Nephron (organoid): ENCODE data around the gene THADA.
A peak's percentile ranks its signal among the peaks of the same experiment; 100 is the strongest.

Experiments used
- H3K27ac Mint-ChIP-seq, 3 experiments: 2 replicates each; pipeline ENCODE4 v1.8.0; 2020; ENCODE audit warnings: mixed read lengths in 3 of 3, mild to moderate bottlenecking in 2 of 3, moderate library complexity in 1 of 3
- H3K27me3 Mint-ChIP-seq: 2 replicates; pipeline ENCODE4 v1.8.0; 2021; ENCODE audit warnings: low read depth, mild to moderate bottlenecking, moderate library complexity, mixed read lengths
- H3K36me3 Mint-ChIP-seq: 2 replicates; pipeline ENCODE4 v1.8.0; 2020; ENCODE audit warnings: low read depth, mixed read lengths
- H3K4me1 Mint-ChIP-seq: 2 replicates; pipeline ENCODE4 v1.8.0; 2020; ENCODE audit warnings: mixed read lengths
- H3K4me3 Mint-ChIP-seq, 3 experiments: 2 replicates each; pipeline ENCODE4 v1.8.0; 2020; ENCODE audit warnings: mild to moderate bottlenecking in 3 of 3, mixed read lengths in 3 of 3, moderate library complexity in 2 of 3
- H3K9me3 Mint-ChIP-seq: 2 replicates; pipeline ENCODE4 v1.8.0; 2020; ENCODE audit warnings: mixed read lengths
- TF ChIP-seq, protein P1 (sequence below), 3 experiments: fragments of 200-600 bp; sonication (generic); IDR thresholded peaks; one replicate each; pipeline ENCODE4 v1.5.0; 2021; ENCODE audit warnings: antibody characterized with exemption in 3 of 3; ENCODE audit not compliant: unreplicated experiment in 3 of 3

THADA gene

DNA sequence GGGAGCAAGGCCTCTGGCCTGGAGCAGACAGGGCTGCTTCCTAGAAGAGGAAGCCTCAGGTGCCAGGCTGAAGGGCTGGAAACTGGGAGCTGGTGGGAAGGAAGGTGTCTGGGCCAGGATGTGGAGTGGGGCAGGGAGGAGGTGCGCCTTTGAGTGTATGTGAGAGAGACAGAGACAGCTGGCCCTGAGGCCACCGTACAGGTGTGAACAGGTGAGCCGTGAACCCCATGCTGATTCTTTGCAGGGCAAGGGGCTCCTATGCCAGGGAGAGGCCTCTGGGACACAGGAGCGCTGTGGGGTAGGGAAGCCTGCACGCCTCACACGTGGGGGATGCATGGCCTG, 385.7 kb downstream of the THADA start:
- H3K36me3 Mint-ChIP-seq, result no peaks in the 10 kb centered on the region
- TF ChIP-seq, protein P1, sequence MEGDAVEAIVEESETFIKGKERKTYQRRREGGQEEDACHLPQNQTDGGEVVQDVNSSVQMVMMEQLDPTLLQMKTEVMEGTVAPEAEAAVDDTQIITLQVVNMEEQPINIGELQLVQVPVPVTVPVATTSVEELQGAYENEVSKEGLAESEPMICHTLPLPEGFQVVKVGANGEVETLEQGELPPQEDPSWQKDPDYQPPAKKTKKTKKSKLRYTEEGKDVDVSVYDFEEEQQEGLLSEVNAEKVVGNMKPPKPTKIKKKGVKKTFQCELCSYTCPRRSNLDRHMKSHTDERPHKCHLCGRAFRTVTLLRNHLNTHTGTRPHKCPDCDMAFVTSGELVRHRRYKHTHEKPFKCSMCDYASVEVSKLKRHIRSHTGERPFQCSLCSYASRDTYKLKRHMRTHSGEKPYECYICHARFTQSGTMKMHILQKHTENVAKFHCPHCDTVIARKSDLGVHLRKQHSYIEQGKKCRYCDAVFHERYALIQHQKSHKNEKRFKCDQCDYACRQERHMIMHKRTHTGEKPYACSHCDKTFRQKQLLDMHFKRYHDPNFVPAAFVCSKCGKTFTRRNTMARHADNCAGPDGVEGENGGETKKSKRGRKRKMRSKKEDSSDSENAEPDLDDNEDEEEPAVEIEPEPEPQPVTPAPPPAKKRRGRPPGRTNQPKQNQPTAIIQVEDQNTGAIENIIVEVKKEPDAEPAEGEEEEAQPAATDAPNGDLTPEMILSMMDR (IDR thresholded peaks at IDR 0.05; ENCODE audit: unreplicated experiment in 3 of 3), result no peak
- H3K27ac Mint-ChIP-seq, result peak overlapping the region; percentile 69 to 78 (median 70)
- no peak overlapping the region for H3K4me3 Mint-ChIP-seq
- no peaks in the 10 kb centered on the region for H3K9me3 Mint-ChIP-seq
- H3K27me3 Mint-ChIP-seq, result peaks cover 6% of the 10 kb centered on the region
- H3K4me1 Mint-ChIP-seq, result peaks cover 21% of the 10 kb centered on the region

DNA sequence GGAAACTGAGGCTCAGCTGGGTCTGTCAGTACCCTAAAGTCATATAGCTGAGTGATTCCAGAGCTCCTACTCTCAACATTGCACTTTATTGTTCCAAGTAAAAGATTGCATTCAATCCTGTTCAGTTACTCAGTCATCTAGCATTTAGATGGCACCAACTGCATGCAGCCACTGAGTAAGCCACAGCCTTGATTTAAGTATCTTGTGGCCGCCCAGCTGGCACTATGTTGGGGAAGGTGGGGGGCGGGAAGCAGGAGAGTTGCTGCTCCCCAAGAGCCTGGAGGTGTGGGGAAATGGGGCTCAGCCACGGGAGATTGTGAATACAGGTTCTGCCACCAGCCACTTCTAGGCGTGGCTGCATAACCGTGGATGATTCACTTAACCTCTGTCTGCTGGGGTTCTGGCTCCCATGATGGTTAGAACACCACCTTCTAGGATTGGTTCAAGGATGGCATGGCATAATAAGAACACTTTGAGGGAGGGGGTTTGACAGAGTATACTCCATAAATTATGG, 386.6 kb downstream of the THADA start:
- TF ChIP-seq, protein P1 (IDR thresholded peaks at IDR 0.05; ENCODE audit: unreplicated experiment in 3 of 3), result no peak
- Mint-ChIP-seq H3K27me3 (peaks cover 6% of the 10 kb centered on the region), H3K9me3 (no peaks in the 10 kb centered on the region), H3K27ac (no peak overlapping the region), H3K4me3 (no peak overlapping the region), H3K4me1 (peaks cover 21% of the 10 kb centered on the region), H3K36me3 (no peaks in the 10 kb centered on the region)

DNA sequence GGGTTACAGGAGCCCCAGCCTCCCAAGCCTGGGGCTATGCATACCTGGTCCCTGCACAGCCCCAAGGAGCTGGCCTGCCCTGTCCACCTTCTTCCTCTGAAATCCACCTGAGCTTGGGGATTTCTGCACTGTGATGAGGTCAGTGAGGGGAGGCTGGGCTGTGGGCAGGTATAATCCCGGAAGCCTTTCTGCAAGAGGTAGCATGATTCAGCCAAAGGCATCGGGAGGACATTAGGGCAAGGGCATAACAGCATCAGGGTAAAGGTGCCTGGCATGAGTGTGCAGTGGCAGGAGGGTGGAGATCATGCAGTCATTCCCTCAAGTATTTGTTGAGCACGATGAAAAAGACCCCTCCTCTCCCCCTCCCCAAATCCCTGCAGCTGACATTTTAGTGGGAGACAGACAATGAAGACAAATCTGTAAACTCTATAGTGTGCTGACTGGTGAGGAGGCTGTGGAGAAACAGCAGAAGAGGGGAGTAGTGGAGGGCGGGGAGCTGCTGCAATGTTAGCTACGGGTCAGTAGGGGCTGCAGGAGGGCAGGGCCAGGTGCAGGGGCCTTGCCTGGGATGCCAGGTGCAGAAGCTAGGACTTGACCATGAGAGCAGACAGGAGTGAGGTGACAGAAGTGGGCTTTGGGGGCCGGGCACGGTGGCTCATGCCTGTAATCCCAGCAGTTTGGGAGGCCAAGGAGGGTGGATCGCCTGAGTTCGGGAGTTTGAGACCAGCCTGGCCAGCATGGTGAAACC, 388.1 kb downstream of the THADA start:
- H3K27ac Mint-ChIP-seq, result peak overlapping the region; percentile 35 to 67 (median 41)
- no peak overlapping the region for H3K4me3 Mint-ChIP-seq
- TF ChIP-seq, protein P1 (IDR thresholded peaks at IDR 0.05; ENCODE audit: unreplicated experiment in 3 of 3), result no peak
- H3K4me1 Mint-ChIP-seq, result peaks cover 17% of the 10 kb centered on the region
- no peaks in the 10 kb centered on the region for H3K9me3 Mint-ChIP-seq
- no peaks in the 10 kb centered on the region for H3K36me3 Mint-ChIP-seq
- H3K27me3 Mint-ChIP-seq, result peaks cover 3% of the 10 kb centered on the region

DNA sequence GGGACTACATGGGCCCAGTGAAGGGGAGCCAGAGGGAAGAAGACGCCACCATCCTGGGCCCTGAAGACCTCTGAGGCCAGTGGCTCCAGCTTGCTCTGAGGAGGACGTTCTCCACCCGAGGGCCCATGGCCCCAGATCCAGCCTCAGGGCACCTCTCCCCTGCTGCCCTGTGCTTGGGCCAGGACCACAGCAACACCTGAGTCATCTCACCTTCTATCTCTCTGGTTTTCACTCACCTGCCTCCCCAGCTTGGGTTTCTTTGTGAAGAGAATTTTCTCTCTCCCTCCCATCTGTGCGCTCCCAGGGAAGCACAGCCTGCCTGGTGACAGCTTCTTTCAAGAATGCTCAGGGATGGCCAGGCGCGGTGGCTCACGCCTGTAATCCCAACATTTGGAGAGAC, 389.2 kb downstream of the THADA start:
- no peak overlapping the region for H3K4me3 Mint-ChIP-seq
- TF ChIP-seq, protein P1 (IDR thresholded peaks at IDR 0.05; ENCODE audit: unreplicated experiment in 3 of 3), result no peak
- H3K36me3 Mint-ChIP-seq, result no peaks in the 10 kb centered on the region
- H3K27me3 Mint-ChIP-seq, result peaks cover 3% of the 10 kb centered on the region
- no peaks in the 10 kb centered on the region for H3K9me3 Mint-ChIP-seq
- peak overlapping the region in 2 of 3 experiments; percentile 53 to 88 for H3K27ac Mint-ChIP-seq
- peaks cover 11% of the 10 kb centered on the region for H3K4me1 Mint-ChIP-seq

DNA sequence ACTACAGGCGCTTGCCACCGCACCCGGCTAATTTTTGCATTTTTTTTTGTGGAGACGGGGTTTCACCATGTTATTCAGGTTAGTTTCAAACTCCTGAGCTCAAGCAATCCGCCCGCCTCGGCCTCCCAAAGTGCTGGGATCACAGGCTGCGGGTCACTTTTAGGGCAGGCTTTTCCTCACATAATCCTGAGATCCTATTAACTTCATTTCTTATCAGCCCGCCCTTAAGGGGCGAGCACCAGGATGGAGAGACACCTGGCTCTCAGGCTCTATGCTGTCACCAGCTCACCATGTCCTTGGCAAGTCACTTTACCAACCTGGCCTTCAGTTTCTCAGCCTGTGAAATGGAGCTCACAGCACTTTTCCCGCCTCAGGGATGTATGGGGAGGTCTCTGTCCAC, 392.5 kb downstream of the THADA start:
- TF ChIP-seq, protein P1 (IDR thresholded peaks at IDR 0.05; ENCODE audit: unreplicated experiment in 3 of 3), result no peak
- H3K4me3 Mint-ChIP-seq, result no peak overlapping the region
- H3K27me3 Mint-ChIP-seq, result peaks cover 3% of the 10 kb centered on the region
- no peaks in the 10 kb centered on the region for H3K36me3 Mint-ChIP-seq
- H3K27ac Mint-ChIP-seq, result peak overlapping the region in 2 of 3 experiments; percentile 43 to 59
- H3K9me3 Mint-ChIP-seq, result no peaks in the 10 kb centered on the region
- H3K4me1 Mint-ChIP-seq, result no peaks in the 10 kb centered on the region

DNA sequence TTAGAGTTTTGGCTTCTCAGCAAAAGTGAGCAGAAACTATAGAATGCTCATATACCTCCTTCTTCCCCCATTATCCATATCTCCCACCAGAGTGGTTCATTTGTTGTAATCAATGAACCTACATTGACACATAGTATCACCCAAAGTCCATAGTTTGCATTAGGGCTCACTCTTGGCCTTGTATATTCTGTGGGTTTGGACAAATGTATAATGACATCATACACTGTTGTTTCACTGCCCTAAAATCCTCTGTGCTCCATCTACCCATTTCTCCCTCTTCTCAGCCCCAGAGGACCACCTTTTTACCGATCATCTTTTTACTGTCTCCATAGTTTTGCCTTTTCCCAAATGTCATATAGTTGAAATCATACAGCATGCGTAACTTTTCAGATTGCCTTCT, 393.5 kb downstream of the THADA start:
- Mint-ChIP-seq H3K9me3 (no peaks in the 10 kb centered on the region), H3K27me3 (no peaks in the 10 kb centered on the region)

More for the DNA sequence above, 393.5 kb downstream of the THADA start:
- Mint-ChIP-seq H3K4me3 (no peak overlapping the region), H3K36me3 (no peaks in the 10 kb centered on the region), H3K27ac (peak overlapping the region in 2 of 3 experiments; percentile 13 to 15), H3K4me1 (peaks cover 4% of the 10 kb centered on the region)
- TF ChIP-seq, protein P1 (IDR thresholded peaks at IDR 0.05; ENCODE audit: unreplicated experiment in 3 of 3), result no peak
